NB4 (cell line): ENCODE measurements around the gene SRRM1.

Experiments used
- DNase-seq: peaks from one replicate; pipeline ENCODE4 v3.0.0; 2010; ENCODE audit warnings: low read depth
- H3K4me3 ChIP-seq: one replicate; pipeline ENCODE4 v1.5.1; 2011; ENCODE audit warnings: mild to moderate bottlenecking, low read depth, low read length, moderate library complexity
- MYC ChIP-seq: IDR thresholded peaks from 2 replicates; pipeline ENCODE4 v1.6.1; 2011; ENCODE audit warnings: low read depth, low read length
- POLR2A ChIP-seq: IDR thresholded peaks from 2 replicates; pipeline ENCODE4 v1.6.1; 2011; ENCODE audit warnings: mild to moderate bottlenecking; ENCODE audit not compliant: insufficient read length; ENCODE audit errors: extremely low read depth
- TF ChIP-seq, protein P1 (sequence below): IDR thresholded peaks from one replicate; pipeline ENCODE4 v1.5.1; 2012; ENCODE audit warnings: low read depth, low read length
- TF ChIP-seq, protein P2 (sequence below): IDR thresholded peaks from 2 replicates; pipeline ENCODE4 v1.6.1; 2011; ENCODE audit warnings: low read depth, low read length

Gene SRRM1

GRCh38 chr1:24652382-24652781 lies 9.3 kb downstream of the SRRM1 start:
- no peak for TF ChIP-seq POLR2A
- TF ChIP-seq, protein P1, sequence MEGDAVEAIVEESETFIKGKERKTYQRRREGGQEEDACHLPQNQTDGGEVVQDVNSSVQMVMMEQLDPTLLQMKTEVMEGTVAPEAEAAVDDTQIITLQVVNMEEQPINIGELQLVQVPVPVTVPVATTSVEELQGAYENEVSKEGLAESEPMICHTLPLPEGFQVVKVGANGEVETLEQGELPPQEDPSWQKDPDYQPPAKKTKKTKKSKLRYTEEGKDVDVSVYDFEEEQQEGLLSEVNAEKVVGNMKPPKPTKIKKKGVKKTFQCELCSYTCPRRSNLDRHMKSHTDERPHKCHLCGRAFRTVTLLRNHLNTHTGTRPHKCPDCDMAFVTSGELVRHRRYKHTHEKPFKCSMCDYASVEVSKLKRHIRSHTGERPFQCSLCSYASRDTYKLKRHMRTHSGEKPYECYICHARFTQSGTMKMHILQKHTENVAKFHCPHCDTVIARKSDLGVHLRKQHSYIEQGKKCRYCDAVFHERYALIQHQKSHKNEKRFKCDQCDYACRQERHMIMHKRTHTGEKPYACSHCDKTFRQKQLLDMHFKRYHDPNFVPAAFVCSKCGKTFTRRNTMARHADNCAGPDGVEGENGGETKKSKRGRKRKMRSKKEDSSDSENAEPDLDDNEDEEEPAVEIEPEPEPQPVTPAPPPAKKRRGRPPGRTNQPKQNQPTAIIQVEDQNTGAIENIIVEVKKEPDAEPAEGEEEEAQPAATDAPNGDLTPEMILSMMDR = no peak
- TF ChIP-seq MYC = no peak
- TF ChIP-seq, protein P2, sequence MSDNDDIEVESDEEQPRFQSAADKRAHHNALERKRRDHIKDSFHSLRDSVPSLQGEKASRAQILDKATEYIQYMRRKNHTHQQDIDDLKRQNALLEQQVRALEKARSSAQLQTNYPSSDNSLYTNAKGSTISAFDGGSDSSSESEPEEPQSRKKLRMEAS = no peak
- DNase-seq = no peak
- H3K4me3 ChIP-seq = no peak overlapping the region

DNA sequence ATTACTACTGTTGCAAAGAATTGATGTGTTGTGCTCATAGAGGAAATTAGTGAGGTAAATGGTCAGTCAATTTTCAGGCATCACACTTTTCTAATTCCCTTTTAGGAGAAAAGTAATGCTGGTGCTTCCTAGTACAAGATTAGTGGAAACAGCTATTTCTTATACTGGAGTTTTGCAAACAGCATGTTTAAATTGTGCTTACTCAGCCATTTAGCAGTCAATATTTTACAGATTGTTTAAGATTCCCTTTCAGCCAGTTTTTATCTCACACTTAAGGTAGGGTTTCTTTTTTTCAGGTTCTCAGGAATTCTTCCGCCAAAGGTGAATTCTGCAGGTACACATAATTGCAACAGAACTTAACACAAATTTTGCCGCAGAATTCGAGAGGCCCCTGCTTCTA lies 10.9 kb downstream of the SRRM1 start:
- no peak overlapping the region for H3K4me3 ChIP-seq
- TF ChIP-seq MYC = no peak
- TF ChIP-seq POLR2A = no peak
- TF ChIP-seq, protein P1 = no peak
- TF ChIP-seq, protein P2 = no peak
- DNase-seq = no peak

GRCh38 chr1:24656046-24656445 lies 12.9 kb downstream of the SRRM1 start:
- no peak overlapping the region for H3K4me3 ChIP-seq
- no peak for DNase-seq
- TF ChIP-seq POLR2A = no peak
- TF ChIP-seq, protein P2 = no peak
- TF ChIP-seq, protein P1 = no peak
- no peak for TF ChIP-seq MYC

GRCh38 chr1:24657781-24658180 lies 14.7 kb downstream of the SRRM1 start:
- DNase-seq = no peak
- TF ChIP-seq, protein P2 = no peak
- no peak for TF ChIP-seq MYC
- H3K4me3 ChIP-seq = no peak overlapping the region

GRCh38 chr1:24659166-24659904 lies 16.2 kb downstream of the SRRM1 start:
- TF ChIP-seq, protein P1 = no peak
- TF ChIP-seq, protein P2 = no peak
- TF ChIP-seq MYC = no peak
- no peak for TF ChIP-seq POLR2A
- DNase-seq = no peak
- no peak overlapping the region for H3K4me3 ChIP-seq

DNA sequence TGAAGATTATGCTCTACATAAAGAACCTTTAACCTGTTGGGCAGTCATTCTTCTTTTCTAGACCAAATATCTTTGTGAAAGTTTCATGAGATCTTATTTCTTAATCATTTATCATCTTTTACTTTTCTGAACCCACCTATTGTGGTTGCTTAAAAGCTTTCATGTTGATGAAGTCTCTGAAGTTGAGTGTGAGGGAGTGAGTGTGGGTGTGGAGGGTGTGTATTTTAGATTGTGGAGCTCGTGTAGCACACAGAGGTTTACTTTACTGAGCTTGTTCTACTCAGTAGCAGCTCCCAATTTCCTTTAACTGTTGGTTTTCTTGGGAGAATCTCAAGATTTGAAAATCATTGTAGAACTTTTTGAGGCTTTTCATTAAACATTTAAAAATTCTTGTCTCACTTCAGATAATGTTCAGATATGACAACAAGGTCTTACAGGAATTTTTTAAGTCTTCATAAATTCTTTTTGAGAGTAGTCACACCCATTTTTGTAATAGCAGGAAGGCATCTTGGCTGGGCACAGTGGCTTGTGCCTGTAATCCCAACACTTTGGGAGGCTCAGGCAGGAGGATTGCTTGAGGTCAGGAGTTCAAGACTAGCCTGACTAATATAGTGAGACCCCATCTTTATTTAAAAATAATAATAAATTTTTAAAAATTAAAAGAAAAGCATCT lies 17.0 kb downstream of the SRRM1 start:
- H3K4me3 ChIP-seq = no peak overlapping the region
- TF ChIP-seq, protein P1 = no peak
- TF ChIP-seq POLR2A = no peak
- TF ChIP-seq, protein P2 = no peak
- TF ChIP-seq MYC = no peak
- no peak for DNase-seq
